ENCODE results near the gene KCNH1.

DNA sequence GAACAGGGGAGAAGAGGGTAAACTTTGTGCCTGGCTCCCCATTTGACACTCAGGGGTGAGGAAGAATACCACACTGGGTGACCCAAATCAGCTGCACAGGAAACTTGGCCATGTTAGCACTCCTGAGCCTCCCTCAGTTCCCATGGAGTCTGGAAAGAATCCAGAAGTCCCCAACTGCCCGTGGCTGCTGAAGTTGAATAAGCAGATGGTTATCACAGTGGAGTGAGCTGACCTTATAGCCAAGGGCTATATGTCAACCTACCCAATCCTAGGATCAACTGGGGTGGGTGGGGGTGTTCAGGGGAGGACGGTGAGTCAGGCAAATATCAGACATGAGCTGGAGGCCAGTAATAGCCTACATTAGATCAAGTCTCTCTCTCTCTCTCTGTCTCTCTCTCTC is 20.4 kb downstream of the KCNH1 start:
- TF ChIP-seq, protein P1, sequence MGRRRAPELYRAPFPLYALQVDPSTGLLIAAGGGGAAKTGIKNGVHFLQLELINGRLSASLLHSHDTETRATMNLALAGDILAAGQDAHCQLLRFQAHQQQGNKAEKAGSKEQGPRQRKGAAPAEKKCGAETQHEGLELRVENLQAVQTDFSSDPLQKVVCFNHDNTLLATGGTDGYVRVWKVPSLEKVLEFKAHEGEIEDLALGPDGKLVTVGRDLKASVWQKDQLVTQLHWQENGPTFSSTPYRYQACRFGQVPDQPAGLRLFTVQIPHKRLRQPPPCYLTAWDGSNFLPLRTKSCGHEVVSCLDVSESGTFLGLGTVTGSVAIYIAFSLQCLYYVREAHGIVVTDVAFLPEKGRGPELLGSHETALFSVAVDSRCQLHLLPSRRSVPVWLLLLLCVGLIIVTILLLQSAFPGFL (CRISPR knock-in tag; IDR thresholded peaks at IDR 0.05; ENCODE audit: borderline replicate concordance), result no peak
- TF ChIP-seq, protein P2, sequence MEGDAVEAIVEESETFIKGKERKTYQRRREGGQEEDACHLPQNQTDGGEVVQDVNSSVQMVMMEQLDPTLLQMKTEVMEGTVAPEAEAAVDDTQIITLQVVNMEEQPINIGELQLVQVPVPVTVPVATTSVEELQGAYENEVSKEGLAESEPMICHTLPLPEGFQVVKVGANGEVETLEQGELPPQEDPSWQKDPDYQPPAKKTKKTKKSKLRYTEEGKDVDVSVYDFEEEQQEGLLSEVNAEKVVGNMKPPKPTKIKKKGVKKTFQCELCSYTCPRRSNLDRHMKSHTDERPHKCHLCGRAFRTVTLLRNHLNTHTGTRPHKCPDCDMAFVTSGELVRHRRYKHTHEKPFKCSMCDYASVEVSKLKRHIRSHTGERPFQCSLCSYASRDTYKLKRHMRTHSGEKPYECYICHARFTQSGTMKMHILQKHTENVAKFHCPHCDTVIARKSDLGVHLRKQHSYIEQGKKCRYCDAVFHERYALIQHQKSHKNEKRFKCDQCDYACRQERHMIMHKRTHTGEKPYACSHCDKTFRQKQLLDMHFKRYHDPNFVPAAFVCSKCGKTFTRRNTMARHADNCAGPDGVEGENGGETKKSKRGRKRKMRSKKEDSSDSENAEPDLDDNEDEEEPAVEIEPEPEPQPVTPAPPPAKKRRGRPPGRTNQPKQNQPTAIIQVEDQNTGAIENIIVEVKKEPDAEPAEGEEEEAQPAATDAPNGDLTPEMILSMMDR (IDR thresholded peaks at IDR 0.05), result no peak
- TF ChIP-seq, protein P3, sequence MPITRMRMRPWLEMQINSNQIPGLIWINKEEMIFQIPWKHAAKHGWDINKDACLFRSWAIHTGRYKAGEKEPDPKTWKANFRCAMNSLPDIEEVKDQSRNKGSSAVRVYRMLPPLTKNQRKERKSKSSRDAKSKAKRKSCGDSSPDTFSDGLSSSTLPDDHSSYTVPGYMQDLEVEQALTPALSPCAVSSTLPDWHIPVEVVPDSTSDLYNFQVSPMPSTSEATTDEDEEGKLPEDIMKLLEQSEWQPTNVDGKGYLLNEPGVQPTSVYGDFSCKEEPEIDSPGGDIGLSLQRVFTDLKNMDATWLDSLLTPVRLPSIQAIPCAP (CRISPR knock-in tag; IDR thresholded peaks at IDR 0.05), result no peak
- no peak for TF ChIP-seq ESRRA (CRISPR knock-in tag; IDR thresholded peaks at IDR 0.05; ENCODE audit: borderline replicate concordance)
